NCI-H446 treated with DMSO at 0.1 percent for 48 hours (cell line): ENCODE measurements around the gene ASXL1.
"Not testable (repeated sequence)": the region's sequence is repeated elsewhere in the genome, so short reads cannot be mapped to it uniquely, and the experiment has no call there.

Source experiments
- DNase-seq: peaks from one replicate; lab custom pipeline; 2025; lab: John Stamatoyannopoulos, UW

The ASXL1 gene

GRCh38 chr20:32337937-32338661 is 20.0 kb upstream of the ASXL1 start:
- no peak for DNase-seq

DNA sequence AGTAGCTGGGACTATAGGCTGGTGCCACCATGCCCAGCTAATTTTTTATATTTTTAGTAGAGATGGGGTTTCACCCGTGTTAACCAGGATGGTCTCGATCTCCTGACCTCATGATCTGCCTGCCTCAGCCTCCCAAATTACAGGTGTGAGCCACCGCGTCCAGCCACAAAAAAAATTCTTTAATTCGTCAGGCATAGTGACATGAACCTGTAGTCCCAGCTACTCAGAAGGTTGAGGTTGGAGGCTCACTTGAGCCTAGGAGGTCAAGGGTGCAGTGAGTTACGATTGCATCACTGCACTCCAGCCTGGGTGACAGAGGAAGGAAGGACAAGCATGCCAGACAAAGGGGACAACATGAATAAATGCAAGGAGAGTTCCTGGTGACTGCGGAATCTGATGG is 19.5 kb upstream of the ASXL1 start:
- DNase-seq = no peak

DNA sequence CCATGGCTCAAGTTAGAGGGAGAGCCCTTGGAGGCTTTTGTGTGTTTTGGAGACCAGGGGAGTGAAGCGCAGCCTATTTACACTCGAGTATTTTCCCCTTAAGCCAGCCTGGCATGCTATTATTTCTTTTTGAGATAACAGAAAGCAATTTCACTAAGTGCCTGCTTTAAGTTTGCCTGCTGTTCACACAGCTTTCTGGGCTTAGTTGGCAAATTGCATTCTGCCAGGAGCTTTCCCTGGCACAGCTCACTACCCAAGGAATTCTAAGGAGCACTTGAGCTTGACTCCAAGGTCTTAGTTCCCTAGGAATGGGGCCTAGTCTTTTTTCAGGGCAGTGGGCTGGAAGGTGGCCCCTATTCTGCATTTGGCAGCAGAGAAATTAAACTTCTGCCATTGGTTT is 19.0 kb upstream of the ASXL1 start:
- no peak for DNase-seq

GRCh38 chr20:32341053-32341452 is 17.1 kb upstream of the ASXL1 start:
- not testable (repeated sequence) for DNase-seq

- DNase-seq = no peak
Observed at GRCh38 chr20:32343439-32343838, 14.7 kb upstream of the ASXL1 start.

DNA sequence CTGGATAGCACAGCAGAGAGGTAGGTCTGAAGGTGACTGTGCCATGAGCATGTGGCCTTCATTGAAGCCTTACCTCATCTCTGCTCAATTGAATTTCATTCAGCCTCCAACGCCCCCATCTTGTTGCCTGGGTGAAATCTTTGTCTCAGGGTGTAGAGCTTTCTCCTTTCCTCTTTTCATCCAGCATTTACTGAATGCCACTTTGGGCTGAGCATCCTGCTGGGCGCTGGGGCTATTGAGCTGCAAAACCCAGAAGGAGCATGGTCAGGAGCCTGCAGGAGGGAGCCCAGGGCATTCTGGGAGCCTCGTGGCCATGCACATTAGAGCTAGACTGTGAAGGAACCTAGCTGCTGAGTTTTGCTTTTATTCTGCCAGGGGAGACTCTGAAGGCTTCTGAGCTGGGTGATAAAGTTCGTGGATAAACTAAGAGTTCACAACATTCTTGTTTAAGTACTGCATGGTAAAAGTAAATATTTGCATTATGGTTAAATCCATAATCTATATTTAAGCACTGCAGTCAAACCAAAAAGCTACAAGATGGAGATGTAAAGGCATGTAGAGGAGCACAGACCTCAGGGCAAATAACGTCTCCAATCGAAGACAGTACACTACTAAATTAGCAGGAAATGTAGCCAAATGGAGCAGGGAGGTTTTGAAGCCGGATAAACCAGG is 13.2 kb upstream of the ASXL1 start:
- no peak for DNase-seq

DNA sequence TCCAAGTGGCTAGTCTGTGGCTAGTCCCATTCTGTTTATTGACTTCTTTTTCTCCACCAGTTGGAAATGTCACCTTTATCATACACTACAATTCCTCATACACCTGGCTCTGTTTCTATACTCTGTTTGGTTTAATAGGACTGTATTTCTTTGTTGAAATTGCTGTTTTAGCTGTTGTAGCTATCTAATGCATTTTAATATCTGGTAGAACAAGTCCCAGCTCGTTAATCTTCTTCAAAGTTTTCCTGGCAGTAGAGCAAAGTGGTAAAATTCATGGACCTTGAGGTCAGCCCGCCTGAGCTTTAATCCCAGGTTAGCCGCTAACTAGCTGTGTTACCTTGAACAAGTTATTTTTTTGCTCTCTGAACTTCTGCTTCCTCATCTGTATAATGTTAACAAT is 9.9 kb upstream of the ASXL1 start:
- DNase-seq = no peak

GRCh38 chr20:32350421-32350820 is 7.7 kb upstream of the ASXL1 start:
- no peak for DNase-seq

DNA sequence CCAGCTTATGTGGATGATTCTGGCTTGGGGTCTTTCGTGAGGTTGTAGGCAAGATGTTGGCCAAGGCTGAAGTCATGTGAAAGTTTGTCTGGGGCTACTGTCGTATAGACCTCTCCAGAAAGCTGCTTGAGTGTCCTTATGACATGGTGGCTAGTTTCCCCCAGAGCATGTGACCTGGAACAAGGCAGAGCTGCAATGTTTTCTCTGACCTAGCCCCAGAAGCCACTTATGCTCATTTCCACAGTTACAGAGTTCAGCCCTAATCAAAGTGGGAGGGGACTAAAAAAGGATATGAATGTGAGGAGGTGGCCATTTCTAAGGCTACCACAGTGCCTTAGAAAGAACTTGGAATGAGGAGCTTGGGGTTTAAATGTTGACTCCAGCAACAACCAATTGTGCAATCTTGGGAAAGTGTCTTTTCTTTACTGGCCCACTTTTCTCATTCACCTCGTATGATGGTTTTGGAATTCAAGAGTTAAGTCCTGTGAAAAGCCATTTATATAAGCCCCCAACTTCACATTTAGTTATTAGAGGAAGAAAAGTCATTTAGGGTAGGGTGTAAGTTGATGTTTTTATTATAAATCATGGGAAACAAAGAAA is 5.9 kb upstream of the ASXL1 start:
- no peak for DNase-seq

DNA sequence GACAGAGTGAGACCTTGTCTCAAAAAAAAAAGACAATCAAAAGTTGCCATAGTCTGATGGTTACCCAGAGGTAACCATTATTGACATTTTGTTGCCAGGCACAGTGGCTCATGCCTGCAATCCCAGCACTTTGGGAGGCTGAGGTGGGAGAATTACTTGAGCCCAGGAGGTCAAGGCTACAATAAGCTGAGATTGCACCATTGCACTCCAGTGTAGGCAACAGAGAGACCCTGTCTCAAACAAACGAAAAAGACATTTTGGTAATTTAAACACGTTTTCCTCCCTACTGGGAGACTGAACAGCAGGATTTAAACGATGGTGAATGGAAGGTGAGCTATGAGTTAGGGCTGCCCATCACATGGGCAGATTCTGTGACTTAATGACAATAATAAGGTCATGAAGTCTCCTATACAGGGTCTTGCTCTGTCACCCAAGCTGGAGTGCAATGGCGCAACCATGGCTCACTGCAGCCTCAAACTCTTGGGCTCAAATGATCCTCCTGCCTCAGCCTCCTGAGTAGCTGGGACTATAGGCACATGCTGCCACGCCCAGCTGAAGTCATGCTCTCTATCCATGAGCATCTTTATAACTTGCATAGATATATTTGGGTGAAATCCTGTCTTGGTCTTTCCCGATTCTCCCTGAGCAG is 4.2 kb upstream of the ASXL1 start:
- no peak for DNase-seq

- DNase-seq = no peak
Observed at GRCh38 chr20:32354592-32355416, 3.3 kb upstream of the ASXL1 start.

DNA sequence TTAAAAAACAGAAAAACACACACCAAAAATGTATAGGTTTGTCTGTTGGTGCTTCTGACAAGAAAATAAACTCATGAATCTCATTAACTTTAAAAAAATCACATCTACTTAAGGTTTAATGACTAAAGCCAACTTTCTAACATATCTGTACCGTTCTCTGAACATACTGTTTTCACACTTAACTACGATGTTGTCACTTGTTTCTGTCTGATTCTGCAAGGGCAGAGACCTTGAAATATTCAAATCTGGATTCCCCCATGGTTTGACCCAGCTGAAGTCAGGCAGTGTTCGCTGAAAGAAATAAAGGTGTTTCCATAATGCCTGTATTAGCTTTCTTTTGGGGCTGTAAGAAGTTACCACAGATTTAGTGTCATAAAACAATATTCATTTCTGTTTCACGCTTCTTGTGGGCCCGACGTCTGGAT is 2.7 kb upstream of the ASXL1 start:
- DNase-seq = no peak

GRCh38 chr20:32355907-32356621 is 2.1 kb upstream of the ASXL1 start:
- DNase-seq = not testable (repeated sequence)

- no peak for DNase-seq
Observed at GRCh38 chr20:32356622-32357374, 1.3 kb upstream of the ASXL1 start.

DNA sequence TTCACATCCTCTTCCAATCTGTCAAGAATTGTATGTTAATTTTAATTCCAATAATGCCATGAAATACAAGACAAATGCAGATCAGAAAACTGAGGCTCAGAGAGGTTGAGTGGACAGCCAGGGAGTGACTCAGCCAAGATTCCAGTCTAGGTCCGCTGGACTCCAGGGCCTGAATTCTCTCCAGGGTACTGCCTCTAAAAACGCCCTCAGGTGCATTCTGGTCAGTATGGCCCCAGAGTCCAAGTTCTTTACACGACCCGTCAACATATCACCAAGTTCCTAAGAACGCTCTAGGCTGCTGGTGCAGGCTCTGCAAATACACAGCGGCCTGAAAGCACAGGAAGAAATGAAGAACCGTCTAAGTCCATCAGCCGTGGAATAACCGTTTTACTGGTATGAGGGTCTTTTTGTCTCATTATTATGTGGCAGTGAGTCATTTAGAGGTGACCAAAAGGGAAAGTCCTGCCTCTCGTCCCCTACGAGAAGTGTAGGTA is 709 bp upstream of the ASXL1 start:
- no peak for DNase-seq

- DNase-seq = no peak
Observed at GRCh38 chr20:32358632-32358882, 426 bp downstream of the ASXL1 start.

GRCh38 chr20:32358883-32359632 is 927 bp downstream of the ASXL1 start:
- DNase-seq = peak; percentile 40

DNA sequence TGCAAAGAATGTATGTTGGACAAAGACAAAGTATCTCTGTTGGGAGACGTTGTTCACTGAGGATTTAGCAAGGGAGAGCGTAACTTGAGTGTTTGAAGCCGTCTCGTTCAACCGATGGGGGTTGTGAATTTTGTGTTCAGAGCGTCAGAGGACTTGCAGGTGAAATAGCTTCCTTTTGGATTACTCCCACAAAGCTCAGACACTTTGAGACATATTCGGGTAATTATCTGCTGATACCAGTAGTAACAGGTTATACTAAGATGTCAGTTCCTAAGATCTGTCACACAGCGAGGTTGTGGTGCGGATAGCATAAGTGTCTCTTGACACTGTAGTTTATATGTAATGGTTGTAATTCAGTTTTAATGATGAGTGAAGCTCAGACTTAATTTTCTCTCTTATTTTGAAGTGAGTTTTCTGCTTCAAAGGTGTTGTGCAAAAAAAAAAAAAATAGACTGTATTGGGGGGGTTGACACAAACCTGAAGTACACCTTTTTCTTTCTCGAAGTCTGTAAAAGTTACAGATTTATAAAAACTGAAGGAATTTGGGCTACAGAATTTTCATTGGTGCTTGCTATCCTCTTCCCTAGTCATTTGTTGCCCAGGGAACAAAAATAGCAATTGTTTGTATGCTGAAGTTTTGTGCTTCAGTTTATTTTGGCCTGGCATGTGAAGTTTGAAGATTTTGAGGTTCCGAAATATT is 1.7 kb downstream of the ASXL1 start:
- no peak for DNase-seq

- DNase-seq = no peak
Observed at GRCh38 chr20:32360333-32360634, 2.2 kb downstream of the ASXL1 start.
